AG04450 (cell line): ENCODE measurements around the gene ANKS3. TPM values are rescaled to one million over a fixed set of nuclear protein-coding genes. Genes with fewer than 3 reads are reported as not detected.

Experiments
- CTCF ChIA-PET: fragments of 300-600, 350-600 bp; formaldehyde crosslinking; extraction: SDS; loops from one replicate; lab custom pipeline; 2022; ENCODE audit warnings: antibody characterized with exemption, inconsistent platforms; lab: Charles Lee
- POLR2A ChIA-PET: fragments of 350-600 bp; formaldehyde crosslinking; extraction: SDS; loops from one replicate; lab custom pipeline; 2021; ENCODE audit warnings: antibody characterized with exemption, inconsistent platforms; lab: Yijun Ruan, JAX
- DNase-seq: peaks from one replicate; pipeline ENCODE4 v3.0.0-alpha.2; 2011; ENCODE audit warnings: low read depth, low spot score
- H3K27ac ChIP-seq: one replicate; pipeline ENCODE4 v1.5.1; 2012; ENCODE audit warnings: low read depth, low read length, control low read depth
- H3K27me3 ChIP-seq: one replicate; pipeline ENCODE4 v1.6.0; 2012; ENCODE audit warnings: low read length; ENCODE audit not compliant: control insufficient read depth, insufficient read depth
- H3K4me3 ChIP-seq: 2 replicates; pipeline ENCODE4 v1.5.1; 2011; ENCODE audit warnings: mild to moderate bottlenecking, low read depth, low read length, control low read depth
- H3K9me3 ChIP-seq: 2 replicates; pipeline ENCODE4 v1.5.1; 2012; ENCODE audit warnings: low read length; ENCODE audit not compliant: control insufficient read depth, insufficient read depth
- polyA plus RNA-seq: library from polyadenylated mRNA; depleted of rRNA; stranded (reverse); fragments of >200 nt; gene quantifications from 2 replicates; pipeline ENCODE4 v1.2.3, GENCODE V29; 2011
- TF ChIP-seq, protein P1 (sequence below): IDR thresholded peaks from 2 replicates; pipeline ENCODE4 v1.5.1; 2011; ENCODE audit warnings: low read depth, low read length, control low read depth, inconsistent platforms

Gene ANKS3
- polyA plus RNA-seq, 1 experiment: 14.0 TPM

DNA sequence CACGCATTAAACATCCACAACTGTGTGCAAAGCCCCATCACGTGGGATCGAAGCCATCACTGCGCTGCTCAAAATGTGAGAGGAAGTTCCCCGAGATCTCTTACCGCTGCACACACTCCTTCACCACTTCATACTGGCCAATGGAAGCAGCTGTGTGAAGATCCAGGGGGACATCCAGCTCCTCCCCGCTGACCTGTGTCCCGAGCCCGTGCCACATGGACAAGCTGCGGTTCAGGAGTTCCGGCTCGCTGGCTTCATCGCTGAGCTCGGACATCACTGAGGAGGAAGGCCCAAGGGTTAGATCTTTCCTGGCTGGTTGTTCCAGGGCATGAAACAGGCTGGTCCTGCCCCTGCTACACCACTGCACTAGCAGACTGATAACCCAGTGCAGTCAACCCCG lies 4.2 kb downstream of the ANKS3 start:
- no peaks in the 10 kb centered on the region; the same call in 1 of the 2 replicates for H3K9me3 ChIP-seq
- H3K27ac ChIP-seq: no peak overlapping the region
- H3K4me3 ChIP-seq: no peak overlapping the region
- no peak for DNase-seq
- TF ChIP-seq, protein P1, sequence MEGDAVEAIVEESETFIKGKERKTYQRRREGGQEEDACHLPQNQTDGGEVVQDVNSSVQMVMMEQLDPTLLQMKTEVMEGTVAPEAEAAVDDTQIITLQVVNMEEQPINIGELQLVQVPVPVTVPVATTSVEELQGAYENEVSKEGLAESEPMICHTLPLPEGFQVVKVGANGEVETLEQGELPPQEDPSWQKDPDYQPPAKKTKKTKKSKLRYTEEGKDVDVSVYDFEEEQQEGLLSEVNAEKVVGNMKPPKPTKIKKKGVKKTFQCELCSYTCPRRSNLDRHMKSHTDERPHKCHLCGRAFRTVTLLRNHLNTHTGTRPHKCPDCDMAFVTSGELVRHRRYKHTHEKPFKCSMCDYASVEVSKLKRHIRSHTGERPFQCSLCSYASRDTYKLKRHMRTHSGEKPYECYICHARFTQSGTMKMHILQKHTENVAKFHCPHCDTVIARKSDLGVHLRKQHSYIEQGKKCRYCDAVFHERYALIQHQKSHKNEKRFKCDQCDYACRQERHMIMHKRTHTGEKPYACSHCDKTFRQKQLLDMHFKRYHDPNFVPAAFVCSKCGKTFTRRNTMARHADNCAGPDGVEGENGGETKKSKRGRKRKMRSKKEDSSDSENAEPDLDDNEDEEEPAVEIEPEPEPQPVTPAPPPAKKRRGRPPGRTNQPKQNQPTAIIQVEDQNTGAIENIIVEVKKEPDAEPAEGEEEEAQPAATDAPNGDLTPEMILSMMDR: no peak
- H3K27me3 ChIP-seq: no peaks in the 10 kb centered on the region
- ChIA-PET POLR2A (no interaction called here), CTCF (no interaction called here)

DNA sequence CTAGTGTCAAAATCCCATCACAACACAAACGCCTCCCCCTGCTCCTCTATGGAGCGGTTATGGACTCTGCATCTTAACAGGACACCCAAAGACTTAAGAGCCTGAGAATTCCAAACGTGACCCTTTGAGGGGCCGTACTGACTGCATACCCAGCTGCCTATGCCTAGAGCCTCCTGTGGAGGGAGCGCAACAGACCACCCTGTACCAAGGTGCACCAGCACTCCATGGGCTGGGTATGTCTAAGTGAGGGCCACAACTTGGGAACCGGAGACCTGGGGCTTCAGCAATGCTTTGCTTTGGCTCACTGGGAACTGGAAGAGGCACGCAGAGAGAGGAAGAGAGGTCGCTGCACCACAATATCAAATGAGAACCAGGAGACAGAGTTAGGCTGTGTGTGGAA lies 5.4 kb downstream of the ANKS3 start:
- no peaks in the 10 kb centered on the region for H3K9me3 ChIP-seq
- H3K27me3 ChIP-seq: no peaks in the 10 kb centered on the region
- TF ChIP-seq, protein P1: no peak
- CTCF ChIA-PET: no interaction called here
- POLR2A ChIA-PET: no interaction called here
- no peak overlapping the region for H3K4me3 ChIP-seq
- no peak for DNase-seq
- H3K27ac ChIP-seq: no peak overlapping the region

DNA sequence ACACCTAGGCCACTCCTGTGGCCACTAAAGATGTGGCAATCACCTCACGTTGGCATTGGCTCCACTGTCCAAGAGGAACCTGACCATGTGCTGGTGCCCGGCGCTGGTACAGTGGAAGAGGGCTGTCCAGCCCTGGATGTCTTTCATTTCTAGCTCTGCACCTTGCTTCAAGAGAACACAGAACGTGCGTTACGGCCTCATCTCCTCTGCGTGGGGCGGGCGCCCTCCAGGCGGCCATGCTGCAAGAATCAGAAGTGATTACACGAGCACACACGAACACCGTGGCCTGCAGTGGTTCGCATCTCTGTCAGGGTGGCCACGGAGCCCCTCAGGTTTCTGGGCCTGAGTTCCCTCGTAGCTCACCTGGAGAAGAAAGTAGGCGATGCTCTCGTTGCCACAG lies 7.5 kb downstream of the ANKS3 start:
- H3K27me3 ChIP-seq: no peaks in the 10 kb centered on the region
- POLR2A ChIA-PET: no interaction called here
- CTCF ChIA-PET: no interaction called here
- no peak overlapping the region for H3K27ac ChIP-seq
- H3K4me3 ChIP-seq: no peak overlapping the region
- no peaks in the 10 kb centered on the region for H3K9me3 ChIP-seq
- no peak for DNase-seq
- TF ChIP-seq, protein P1: no peak

DNA sequence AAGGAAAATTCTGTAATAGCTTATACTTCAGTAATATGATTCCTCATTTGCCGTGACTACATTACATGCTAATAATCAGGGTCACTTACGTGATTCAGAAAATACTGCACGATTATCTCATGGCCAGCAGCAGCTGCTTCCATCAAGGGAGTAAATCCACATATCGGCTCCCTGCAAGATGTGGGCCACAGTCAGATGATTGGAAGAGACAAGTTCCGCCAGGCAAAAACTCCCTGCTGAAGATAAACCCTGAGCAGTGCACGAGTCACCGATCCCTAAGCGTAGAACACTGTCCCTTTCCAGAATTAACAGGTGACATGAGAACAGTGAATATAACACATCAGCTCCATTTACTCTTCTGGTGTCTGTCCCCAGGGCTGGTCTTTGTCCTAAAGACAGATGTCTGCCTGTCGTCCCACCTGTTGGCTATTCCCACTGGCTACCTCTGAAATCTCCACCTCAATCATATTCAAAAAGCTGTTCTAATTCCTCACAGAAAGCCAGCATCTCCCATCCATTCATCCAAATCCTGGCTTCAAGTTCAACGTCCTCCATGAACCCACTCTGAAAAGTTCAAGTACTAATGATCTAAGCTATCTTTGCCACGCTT lies 9.3 kb downstream of the ANKS3 start:
- TF ChIP-seq, protein P1: no peak
- POLR2A ChIA-PET: interaction anchor here (1.6 kb wide), 1 partner anchor 9 kb away, joined by 3 read pairs; the partner anchor contains the start of genes ANKS3 and DNAAF8
- no peak for DNase-seq
- CTCF ChIA-PET: no interaction called here
- Histone ChIP-seq H3K9me3 (no peaks in the 10 kb centered on the region), H3K27ac (no peak overlapping the region), H3K4me3 (no peak overlapping the region), H3K27me3 (no peaks in the 10 kb centered on the region)

DNA sequence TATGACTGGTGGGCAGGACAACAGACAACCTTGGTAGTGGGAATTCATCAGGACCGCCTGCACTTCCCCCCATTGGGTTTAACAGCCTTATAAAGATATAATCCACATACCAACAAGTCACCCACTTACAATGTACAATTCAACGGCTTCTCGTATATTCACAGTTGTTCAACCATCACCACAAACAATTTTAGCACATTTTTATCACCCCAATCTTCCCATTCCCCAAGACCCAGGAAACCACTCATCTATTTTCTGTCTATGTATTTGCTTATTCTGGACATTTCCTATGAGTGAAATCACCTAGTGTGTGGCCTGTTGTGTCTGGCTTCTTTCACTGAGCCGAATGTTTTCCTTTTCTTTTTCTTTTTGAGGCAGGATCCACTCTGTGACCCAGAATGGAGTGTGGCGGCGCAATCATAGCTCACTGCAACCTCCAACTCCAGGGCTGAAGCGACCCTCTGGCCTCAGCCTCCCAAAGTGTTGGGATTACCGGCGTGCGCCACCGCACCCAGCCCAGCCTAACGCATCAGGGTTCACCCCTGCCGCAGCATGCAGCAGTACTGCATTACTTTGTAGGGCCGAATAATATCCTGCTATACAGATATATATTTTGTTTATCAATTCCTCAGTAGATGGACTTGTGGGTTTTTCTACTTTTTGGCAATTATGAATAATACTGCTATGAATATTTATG lies 10.9 kb downstream of the ANKS3 start:
- no peaks in the 10 kb centered on the region for H3K27me3 ChIP-seq
- POLR2A ChIA-PET: interaction anchor here (0.7 to 1.6 kb wide), 2 partner anchors 11 to 46 kb away, joined by 3 read pairs; partner anchors contain the start of genes ANKS3 and DNAAF8
- H3K27ac ChIP-seq: no peak overlapping the region
- no peak for DNase-seq
- H3K9me3 ChIP-seq: no peaks in the 10 kb centered on the region
- TF ChIP-seq, protein P1: no peak
- H3K4me3 ChIP-seq: no peak overlapping the region
- CTCF ChIA-PET: no interaction called here
